Mesendoderm (in vitro differentiated cells): ENCODE data around the gene MAP3K4.
"Not testable (repeated sequence)": the region's sequence is repeated elsewhere in the genome, so short reads cannot be mapped to it uniquely, and the experiment has no call there.

Source experiments
- DNase-seq: peaks from one replicate; pipeline ENCODE4 v3.0.0; 2013
- H2AK5ac ChIP-seq: 2 replicates; pipeline ENCODE4 v1.6.1; 2013; ENCODE audit warnings: low read length, inconsistent platforms
- H2BK120ac ChIP-seq: 2 replicates; pipeline ENCODE4 v1.6.1; 2013; ENCODE audit warnings: low read depth, mild to moderate bottlenecking, low read length, moderate library complexity, mixed read lengths
- H2BK15ac ChIP-seq: replicated peaks from 2 replicates; pipeline ENCODE4 v1.6.1; 2013; ENCODE audit warnings: low read depth, mild to moderate bottlenecking, moderate library complexity
- H2BK5ac ChIP-seq: 2 replicates; pipeline ENCODE4 v1.6.1; 2013; ENCODE audit warnings: low read length, inconsistent platforms
- H3K18ac ChIP-seq: 2 replicates; pipeline ENCODE4 v1.6.1; 2013; ENCODE audit warnings: mild to moderate bottlenecking, low read length, mixed read lengths
- H3K23ac ChIP-seq: one replicate; pipeline ENCODE4 v1.6.1; 2013; ENCODE audit warnings: low read length
- H3K27ac ChIP-seq: 2 replicates; pipeline ENCODE4 v1.5.1; 2013; ENCODE audit warnings: low read depth, mild to moderate bottlenecking, inconsistent platforms, low read length, moderate library complexity
- H3K27me3 ChIP-seq: 2 replicates; pipeline ENCODE4 v1.6.1; 2013; ENCODE audit warnings: low read length, control low read depth, mild to moderate bottlenecking, inconsistent platforms; ENCODE audit not compliant: insufficient read depth, poor library complexity
- H3K36me3 ChIP-seq: 2 replicates; pipeline ENCODE4 v1.6.1; 2013; ENCODE audit warnings: low read length, inconsistent platforms; ENCODE audit not compliant: control insufficient read depth, insufficient read depth
- H3K4ac ChIP-seq: one replicate; pipeline ENCODE4 v1.6.1; 2013; ENCODE audit warnings: low read depth, mild to moderate bottlenecking, low read length, moderate library complexity
- H3K4me1 ChIP-seq: 2 replicates; pipeline ENCODE4 v1.6.1; 2013; ENCODE audit warnings: low read depth, low read length, inconsistent platforms; ENCODE audit not compliant: control insufficient read depth
- H3K4me2 ChIP-seq: 2 replicates; pipeline ENCODE4 v1.6.1; 2013; ENCODE audit warnings: low read length
- H3K4me3 ChIP-seq: 2 replicates; pipeline ENCODE4 v1.5.1; 2013; ENCODE audit warnings: mild to moderate bottlenecking, low read length
- H3K56ac ChIP-seq: one replicate; pipeline ENCODE4 v1.6.1; 2013; ENCODE audit warnings: low read length
- H3K79me1 ChIP-seq: 2 replicates; pipeline ENCODE4 v1.6.1; 2013; ENCODE audit warnings: low read length, inconsistent platforms
- H3K79me2 ChIP-seq: 2 replicates; pipeline ENCODE4 v1.6.1; 2013; ENCODE audit warnings: mild to moderate bottlenecking, low read length; ENCODE audit not compliant: control insufficient read depth, insufficient read depth
- H3K9ac ChIP-seq: 2 replicates; pipeline ENCODE4 v1.6.1; 2013; ENCODE audit warnings: low read length, inconsistent platforms
- H4K5ac ChIP-seq: one replicate; pipeline ENCODE4 v1.6.1; 2013; ENCODE audit warnings: low read length
- H4K8ac ChIP-seq: one replicate; pipeline ENCODE4 v1.6.1; 2013; ENCODE audit warnings: low read depth, mild to moderate bottlenecking, control low read depth, low read length, moderate library complexity
- WGBS: extraction: QIAGEN DNeasy Blood & Tissue Kit; methylation state at CpG from one replicate; pipeline ENCODE4 v1.1.7; 2013; ENCODE audit warnings: low lambda C conversion rate, missing lambda C conversion rate; ENCODE audit not compliant: insufficient coverage; ENCODE audit errors: extremely low coverage; 5-methylcytosine and 5-hydroxymethylcytosine counted together

Gene MAP3K4

DNA sequence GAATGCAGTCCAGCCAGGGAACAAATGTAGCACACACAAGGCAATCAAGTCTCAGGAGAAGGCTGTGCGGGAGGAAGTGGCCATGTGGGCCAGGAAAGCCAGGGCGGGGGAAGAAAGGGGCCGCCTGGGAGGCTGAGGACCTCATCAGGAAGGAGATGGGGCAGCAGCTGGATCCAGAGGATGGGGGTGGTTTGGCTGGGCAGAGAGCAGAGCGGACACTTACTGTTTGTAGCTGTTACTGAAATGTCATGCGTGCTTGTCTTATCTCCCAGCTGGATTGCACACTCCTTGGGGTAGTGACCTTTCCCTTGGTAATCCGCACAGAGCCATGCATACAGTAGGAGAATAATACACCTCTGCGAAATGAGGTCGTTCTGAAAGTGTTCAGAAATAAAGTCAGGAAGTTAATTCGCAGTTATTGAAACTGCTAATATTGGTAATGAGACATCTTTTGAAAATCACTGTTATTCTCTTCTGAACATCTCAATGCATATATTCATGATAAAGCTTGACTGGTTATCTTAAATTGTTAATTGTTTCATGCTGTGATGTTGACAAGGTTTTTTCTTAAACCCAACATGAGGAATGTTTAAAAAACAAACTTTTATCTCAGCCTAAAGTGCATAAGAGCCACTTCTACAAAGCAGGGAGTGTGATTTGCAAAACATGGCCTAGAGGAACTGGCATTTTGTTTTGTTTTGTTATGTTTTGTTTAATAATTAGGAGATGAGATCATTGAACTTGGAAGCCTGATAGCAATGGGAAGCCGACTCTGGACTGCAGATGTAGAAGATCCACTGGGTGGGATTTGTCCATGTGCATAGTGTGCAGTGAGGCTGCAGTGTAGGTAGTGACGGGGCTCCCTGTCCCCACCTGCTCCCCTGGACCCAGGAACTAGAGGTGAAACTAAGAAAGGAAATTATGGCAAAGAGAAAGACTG is 18.0 kb upstream of the MAP3K4 start:
- WGBS = no CpG with 5 or more reads among the region's 11 CpGs
- DNase-seq = peak; percentile 92
- peak overlapping the region; percentile 81 for H3K18ac ChIP-seq
- H3K4me2 ChIP-seq = no peak overlapping the region
- no peak overlapping the region for H3K4me3 ChIP-seq
- peak overlapping the region; percentile 88 for H2AK5ac ChIP-seq
- peak overlapping the region; percentile 2 for H4K8ac ChIP-seq
- peak overlapping the region; percentile 95 for H3K23ac ChIP-seq
- peak overlapping the region; percentile 99 for H2BK120ac ChIP-seq
- peak overlapping the region; percentile 99 for H2BK5ac ChIP-seq
- H3K27me3 ChIP-seq = no peaks in the 10 kb centered on the region
- H3K79me2 ChIP-seq = no peaks in the 10 kb centered on the region
- peak overlapping the region; percentile 83 for H3K27ac ChIP-seq
- H3K79me1 ChIP-seq = no peaks in the 10 kb centered on the region
- H3K56ac ChIP-seq = peak overlapping the region; percentile 83
- H3K9ac ChIP-seq = no peak overlapping the region
- H3K4ac ChIP-seq = peak overlapping the region; percentile 73
- no peak overlapping the region for H2BK15ac ChIP-seq
- peak overlapping the region; percentile 73 for H4K5ac ChIP-seq
- H3K4me1 ChIP-seq = peaks cover 18% of the 10 kb centered on the region
- no peaks in the 10 kb centered on the region for H3K36me3 ChIP-seq

DNA sequence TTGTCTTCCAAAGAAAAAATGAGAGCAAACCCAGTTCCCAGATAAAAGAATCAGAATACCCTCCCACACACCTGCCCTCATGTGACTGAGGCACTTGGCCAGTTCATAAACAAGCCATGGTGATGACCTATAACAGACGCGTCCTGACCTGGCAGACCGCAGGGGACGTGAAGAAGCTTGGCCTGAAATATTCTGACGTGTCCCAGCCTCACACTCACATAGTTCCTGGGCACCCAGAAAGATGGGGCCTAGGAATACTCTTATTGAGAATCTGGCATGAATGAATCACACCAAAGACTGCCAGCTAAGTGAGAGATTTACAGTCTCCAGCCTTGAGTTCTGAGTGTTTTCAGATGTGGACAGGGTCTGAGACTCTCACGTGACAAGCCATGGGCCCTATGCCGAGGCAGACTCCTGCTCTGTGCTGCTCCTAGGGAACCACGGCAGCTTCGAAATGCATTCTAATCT is 17.2 kb upstream of the MAP3K4 start:
- no peaks in the 10 kb centered on the region for H3K36me3 ChIP-seq
- H3K4me3 ChIP-seq = no peak overlapping the region
- H3K4me2 ChIP-seq = no peak overlapping the region
- no CpG with 5 or more reads among the region's 9 CpGs for WGBS
- H2BK120ac ChIP-seq = peak overlapping the region; percentile 99
- peak overlapping the region; percentile 93 for H2AK5ac ChIP-seq
- H3K9ac ChIP-seq = peak overlapping the region; percentile 29
- H3K18ac ChIP-seq = peak overlapping the region; percentile 81
- H3K4ac ChIP-seq = peak overlapping the region; percentile 73
- H2BK5ac ChIP-seq = peak overlapping the region; percentile 98
- H3K4me1 ChIP-seq = peaks cover 18% of the 10 kb centered on the region
- peak overlapping the region; percentile 72 for H3K23ac ChIP-seq
- DNase-seq = peak; percentile 34
- peak overlapping the region; percentile 80 for H3K56ac ChIP-seq
- no peaks in the 10 kb centered on the region for H3K79me2 ChIP-seq
- no peak overlapping the region for H2BK15ac ChIP-seq
- peak overlapping the region; percentile 83 for H3K27ac ChIP-seq
- H3K27me3 ChIP-seq = no peaks in the 10 kb centered on the region
- no peaks in the 10 kb centered on the region for H3K79me1 ChIP-seq
- H4K5ac ChIP-seq = no peak overlapping the region
- H4K8ac ChIP-seq = no peak overlapping the region

DNA sequence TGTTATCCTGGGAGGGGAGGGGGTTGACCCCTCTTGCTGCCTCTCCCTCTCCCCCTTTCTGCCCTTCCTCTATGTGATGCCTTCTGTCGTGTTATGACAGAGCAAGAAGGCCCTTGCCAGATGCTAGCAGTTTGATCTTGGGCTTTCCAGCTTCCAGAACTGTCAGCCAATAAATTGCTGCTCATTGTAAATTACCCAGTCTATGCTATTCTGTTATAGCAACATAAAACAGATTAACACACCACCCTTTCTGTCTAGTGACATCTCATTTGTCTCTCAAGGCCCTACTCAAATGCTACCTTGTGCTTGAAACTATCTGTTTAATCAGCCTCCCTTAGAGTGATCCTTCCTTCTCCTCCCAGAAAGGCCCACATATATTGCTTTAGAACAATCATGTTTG is 16.4 kb upstream of the MAP3K4 start:
- DNase-seq = no peak
- Histone ChIP-seq H3K79me2 (no peaks in the 10 kb centered on the region), H3K9ac (peak overlapping the region; percentile 22), H2AK5ac (peak overlapping the region; percentile 98), H3K4me3 (no peak overlapping the region), H2BK15ac (peak overlapping the region; percentile 76), H3K27ac (peak overlapping the region; percentile 74), H3K4ac (peak overlapping the region; percentile 73), H2BK120ac (peak overlapping the region; percentile 99), H3K56ac (peak overlapping the region; percentile 79), H2BK5ac (peak overlapping the region; percentile 98), H4K5ac (peak overlapping the region; percentile 65), H3K79me1 (no peaks in the 10 kb centered on the region), H3K36me3 (no peaks in the 10 kb centered on the region), H3K4me1 (peaks cover 18% of the 10 kb centered on the region), H4K8ac (no peak overlapping the region), H3K18ac (peak overlapping the region; percentile 81), H3K4me2 (no peak overlapping the region), H3K27me3 (no peaks in the 10 kb centered on the region), H3K23ac (no peak overlapping the region)
- no CpG with 5 or more reads among the region's 1 CpG for WGBS

DNA sequence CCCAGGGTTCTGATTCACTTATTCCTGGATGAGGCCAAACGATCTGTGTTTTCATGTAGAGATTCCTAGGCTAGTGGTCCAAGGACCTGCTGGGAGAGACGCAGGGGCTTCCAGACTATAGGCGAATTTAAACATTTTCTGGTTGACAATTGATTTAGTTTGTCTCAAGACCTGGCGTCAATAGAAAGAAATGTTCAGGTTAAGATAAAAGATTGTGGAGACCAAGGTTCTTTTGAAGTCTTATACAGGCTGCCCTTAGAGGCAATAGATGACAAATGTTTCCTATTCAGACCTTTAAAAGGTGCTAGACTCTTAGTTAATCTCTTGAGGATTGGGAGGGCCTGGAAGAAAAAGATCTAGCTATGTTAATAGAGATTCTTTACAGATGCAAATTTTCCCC is 15.6 kb upstream of the MAP3K4 start:
- not testable (repeated sequence) for H4K8ac ChIP-seq, H3K4ac ChIP-seq, H2BK15ac ChIP-seq, H3K4me2 ChIP-seq, H3K36me3 ChIP-seq, H3K79me1 ChIP-seq, H3K18ac ChIP-seq, H3K27me3 ChIP-seq, H3K4me3 ChIP-seq, H3K9ac ChIP-seq, H3K79me2 ChIP-seq, H3K56ac ChIP-seq, H2BK5ac ChIP-seq, H2AK5ac ChIP-seq, H2BK120ac ChIP-seq, H3K27ac ChIP-seq, H4K5ac ChIP-seq, H3K23ac ChIP-seq
- H3K4me1 ChIP-seq = peaks cover 18% of the 10 kb centered on the region
- peak; percentile 91 for DNase-seq
- WGBS = no CpG with 5 or more reads among the region's 4 CpGs

DNA sequence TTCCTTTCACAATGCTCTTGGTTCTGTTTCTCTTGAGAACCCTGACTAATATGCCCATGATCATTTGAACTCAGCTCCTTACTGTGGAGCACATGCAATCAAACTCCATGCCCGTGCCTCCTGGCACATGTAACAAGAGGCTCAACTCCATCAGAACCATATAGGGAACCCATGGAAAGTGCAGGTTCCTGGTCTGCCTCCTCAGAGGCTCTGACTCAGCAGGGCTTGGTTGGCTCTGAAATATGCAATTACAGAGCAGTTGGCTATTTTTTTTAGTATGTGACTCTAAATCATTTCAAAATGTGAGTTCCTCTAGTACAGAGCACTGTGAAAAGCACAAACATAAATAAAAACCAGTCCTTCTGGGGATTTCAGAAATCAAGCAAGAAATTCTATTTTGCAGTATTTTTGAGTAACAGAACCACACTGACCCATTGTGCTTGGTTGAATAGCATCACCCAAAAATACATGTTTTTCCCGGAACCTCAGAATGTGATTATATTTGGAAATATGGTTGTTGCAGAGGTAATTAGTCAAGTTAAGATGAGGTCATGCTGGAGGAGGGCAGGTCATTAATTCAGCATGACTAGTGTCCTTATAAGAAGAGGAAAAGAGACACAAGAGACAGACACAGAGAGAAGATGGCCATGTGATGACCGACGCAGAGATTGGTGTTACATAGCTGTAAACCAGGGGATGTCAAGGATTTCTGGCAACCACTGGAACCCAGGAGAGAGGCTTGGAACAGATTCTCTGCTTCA is 13.2 kb upstream of the MAP3K4 start:
- no peak overlapping the region for H4K8ac ChIP-seq
- H3K79me2 ChIP-seq = no peaks in the 10 kb centered on the region
- peak overlapping the region; percentile 47 for H2AK5ac ChIP-seq
- H3K4me3 ChIP-seq = no peak overlapping the region
- peaks cover 15% of the 10 kb centered on the region for H3K4me1 ChIP-seq
- no peak for DNase-seq
- H2BK5ac ChIP-seq = peak overlapping the region; percentile 38
- H3K27me3 ChIP-seq = no peaks in the 10 kb centered on the region
- H3K36me3 ChIP-seq = no peaks in the 10 kb centered on the region
- whole genome bisulfite sequencing = no CpG with 5 or more reads among the region's 4 CpGs
- no peak overlapping the region for H3K27ac ChIP-seq
- H3K4ac ChIP-seq = peak overlapping the region; percentile 89
- no peak overlapping the region for H3K23ac ChIP-seq
- no peak overlapping the region for H4K5ac ChIP-seq
- H2BK120ac ChIP-seq = peak overlapping the region; percentile 99
- no peak overlapping the region for H3K9ac ChIP-seq
- peak overlapping the region; percentile 88 for H3K18ac ChIP-seq
- no peaks in the 10 kb centered on the region for H3K79me1 ChIP-seq
- no peak overlapping the region for H3K4me2 ChIP-seq
- no peak overlapping the region for H2BK15ac ChIP-seq
- peak overlapping the region; percentile 9 for H3K56ac ChIP-seq
